ENCODE results near the gene ANLN. TPM values are rescaled to one million over a fixed set of nuclear protein-coding genes. Genes with fewer than 3 reads are reported as not detected.

ANLN gene, protein sequence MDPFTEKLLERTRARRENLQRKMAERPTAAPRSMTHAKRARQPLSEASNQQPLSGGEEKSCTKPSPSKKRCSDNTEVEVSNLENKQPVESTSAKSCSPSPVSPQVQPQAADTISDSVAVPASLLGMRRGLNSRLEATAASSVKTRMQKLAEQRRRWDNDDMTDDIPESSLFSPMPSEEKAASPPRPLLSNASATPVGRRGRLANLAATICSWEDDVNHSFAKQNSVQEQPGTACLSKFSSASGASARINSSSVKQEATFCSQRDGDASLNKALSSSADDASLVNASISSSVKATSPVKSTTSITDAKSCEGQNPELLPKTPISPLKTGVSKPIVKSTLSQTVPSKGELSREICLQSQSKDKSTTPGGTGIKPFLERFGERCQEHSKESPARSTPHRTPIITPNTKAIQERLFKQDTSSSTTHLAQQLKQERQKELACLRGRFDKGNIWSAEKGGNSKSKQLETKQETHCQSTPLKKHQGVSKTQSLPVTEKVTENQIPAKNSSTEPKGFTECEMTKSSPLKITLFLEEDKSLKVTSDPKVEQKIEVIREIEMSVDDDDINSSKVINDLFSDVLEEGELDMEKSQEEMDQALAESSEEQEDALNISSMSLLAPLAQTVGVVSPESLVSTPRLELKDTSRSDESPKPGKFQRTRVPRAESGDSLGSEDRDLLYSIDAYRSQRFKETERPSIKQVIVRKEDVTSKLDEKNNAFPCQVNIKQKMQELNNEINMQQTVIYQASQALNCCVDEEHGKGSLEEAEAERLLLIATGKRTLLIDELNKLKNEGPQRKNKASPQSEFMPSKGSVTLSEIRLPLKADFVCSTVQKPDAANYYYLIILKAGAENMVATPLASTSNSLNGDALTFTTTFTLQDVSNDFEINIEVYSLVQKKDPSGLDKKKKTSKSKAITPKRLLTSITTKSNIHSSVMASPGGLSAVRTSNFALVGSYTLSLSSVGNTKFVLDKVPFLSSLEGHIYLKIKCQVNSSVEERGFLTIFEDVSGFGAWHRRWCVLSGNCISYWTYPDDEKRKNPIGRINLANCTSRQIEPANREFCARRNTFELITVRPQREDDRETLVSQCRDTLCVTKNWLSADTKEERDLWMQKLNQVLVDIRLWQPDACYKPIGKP
- total RNA-seq, result 1 to 10 TPM; 1.4 to 4.1 (median 3.5) TPM
- polyA plus RNA-seq, result 0.77 TPM
- long read RNA-seq, donor 1, partial matches to known transcripts, result 1 of 1 reads
- long read RNA-seq, donor 1, other reads (novel, unspliced or antisense), result 0 of 1 reads
- long read RNA-seq, donor 2, result 0 reads
- long read RNA-seq, donor 3, result 0 reads
- long read RNA-seq, donor 4, result 0 reads

DNA sequence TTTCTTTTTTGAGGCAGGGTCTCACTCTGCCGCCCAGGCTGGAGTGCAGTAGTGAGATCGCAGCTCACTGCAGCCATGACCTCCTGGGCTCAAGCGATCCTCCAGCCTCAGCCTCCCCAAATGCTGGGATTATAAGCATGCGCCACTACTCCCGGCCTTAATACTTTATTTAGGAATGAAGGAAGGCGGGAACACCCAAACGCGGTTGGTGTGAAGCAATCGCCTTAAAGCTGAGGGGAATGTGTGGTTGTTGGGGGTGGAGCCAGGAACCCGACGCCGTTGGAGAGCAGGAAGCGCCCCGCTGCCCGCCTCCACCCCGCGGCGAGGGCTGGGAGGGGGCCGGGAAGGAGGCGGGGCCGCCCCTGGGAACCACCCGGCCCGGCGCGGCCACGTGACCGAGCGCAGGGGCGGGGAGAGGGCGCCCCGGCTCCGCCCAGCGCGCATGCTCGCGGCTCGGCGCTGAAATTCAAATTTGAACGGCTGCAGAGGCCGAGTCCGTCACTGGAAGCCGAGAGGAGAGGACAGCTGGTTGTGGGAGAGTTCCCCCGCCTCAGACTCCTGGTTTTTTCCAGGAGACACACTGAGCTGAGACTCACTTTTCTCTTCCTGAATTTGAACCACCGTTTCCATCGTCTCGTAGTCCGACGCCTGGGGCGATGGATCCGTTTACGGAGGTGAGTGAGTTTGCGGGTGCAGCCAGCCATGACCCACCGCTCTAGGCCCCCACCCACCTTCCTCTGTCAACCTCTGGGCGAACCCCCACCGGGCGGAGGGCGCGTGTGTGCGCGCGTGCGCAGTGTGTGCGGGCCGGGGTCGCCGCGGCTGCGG is at the start of gene ANLN:
TSS of gene ANLN (plus strand) at position 492 of the 828 bp plus-strand sequence. CDS start at position 657, 165 bp downstream.
- peak; percentile 95 to 97 (median 97) for DNase-seq
- intact Hi-C loops (cut with DNase I), result no loop called here
- H3K4me1 ChIP-seq (ENCODE audit: control insufficient read depth, insufficient read depth, low read length), result no peaks in the 10 kb centered on the region
- 4% methylated on average over 68 of the region's 68 CpGs for WGBS
- no peaks in the 10 kb centered on the region for H3K9me3 ChIP-seq (ENCODE audit: control insufficient read depth, low read length)
- peak within 1 kb of the TSS; percentile 67 for H3K4me3 ChIP-seq (ENCODE audit: low read length)
- peak within 1 kb of the TSS; percentile 85 for H3K27ac ChIP-seq (ENCODE audit: low read length)
- no peaks in the 10 kb centered on the region for H3K27me3 ChIP-seq (ENCODE audit: control insufficient read depth, insufficient read depth)
- peak; percentile 100 for ATAC-seq

DNA sequence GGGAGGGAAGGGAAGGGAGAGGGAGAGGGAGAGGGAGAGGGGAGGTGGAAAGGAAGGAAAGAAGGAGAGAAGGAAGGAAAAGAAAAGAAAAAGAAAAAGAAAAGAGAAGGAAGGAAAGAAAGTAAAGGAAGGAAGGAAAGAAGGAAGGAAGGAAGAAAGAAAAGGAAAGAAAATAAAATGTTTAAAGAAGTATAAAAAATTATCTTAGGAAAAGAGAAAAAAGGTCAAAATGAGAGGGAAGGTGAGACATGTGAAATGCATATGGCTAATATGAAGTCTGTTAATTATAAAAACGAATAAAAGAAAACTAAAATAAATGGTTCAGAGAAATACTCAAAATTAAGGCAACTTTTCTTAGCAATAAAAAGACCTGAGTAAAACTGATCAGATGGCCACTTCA is 46.1 kb upstream of the ANLN start:
- Histone ChIP-seq H3K27ac (ENCODE audit: low read length) (no peak overlapping the region), H3K9me3 (ENCODE audit: control insufficient read depth, low read length) (no peaks in the 10 kb centered on the region), H3K4me1 (ENCODE audit: control insufficient read depth, insufficient read depth, low read length) (no peaks in the 10 kb centered on the region), H3K4me3 (ENCODE audit: low read length) (no peak overlapping the region), H3K27me3 (ENCODE audit: control insufficient read depth, insufficient read depth) (no peaks in the 10 kb centered on the region)
- ATAC-seq (no peak), DNase-seq (no peak)
- 92% methylated on average over 1 of the region's 1 CpG for WGBS
- intact Hi-C loops (cut with DNase I), result no loop called here

DNA sequence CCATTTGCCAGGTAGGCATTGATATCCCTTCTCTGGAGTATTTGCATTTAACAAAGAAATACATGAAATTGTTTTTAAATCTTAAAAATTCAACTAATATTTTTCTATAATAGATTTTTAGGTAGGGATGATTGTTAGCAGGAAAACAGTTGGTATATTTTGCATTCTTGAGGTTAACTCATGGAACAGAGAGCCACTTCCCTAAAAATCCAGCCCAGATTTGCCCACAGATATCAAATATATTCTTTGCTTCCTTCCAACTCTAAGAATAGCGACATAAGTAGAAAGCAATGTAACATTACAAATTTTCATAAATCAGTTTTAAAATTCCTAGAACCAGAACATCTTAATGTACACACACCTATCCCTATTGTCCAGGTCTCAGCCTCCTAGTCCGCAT is 45.0 kb upstream of the ANLN start:
- H3K9me3 ChIP-seq (ENCODE audit: control insufficient read depth, low read length), result no peaks in the 10 kb centered on the region
- no peak overlapping the region for H3K4me3 ChIP-seq (ENCODE audit: low read length)
- intact Hi-C loops (cut with DNase I), result no loop called here
- H3K27me3 ChIP-seq (ENCODE audit: control insufficient read depth, insufficient read depth), result no peaks in the 10 kb centered on the region
- H3K4me1 ChIP-seq (ENCODE audit: control insufficient read depth, insufficient read depth, low read length), result no peaks in the 10 kb centered on the region
- DNase-seq (no peak), ATAC-seq (no peak)
- 77% methylated on average over 2 of the region's 2 CpGs for WGBS
- no peak overlapping the region for H3K27ac ChIP-seq (ENCODE audit: low read length)

DNA sequence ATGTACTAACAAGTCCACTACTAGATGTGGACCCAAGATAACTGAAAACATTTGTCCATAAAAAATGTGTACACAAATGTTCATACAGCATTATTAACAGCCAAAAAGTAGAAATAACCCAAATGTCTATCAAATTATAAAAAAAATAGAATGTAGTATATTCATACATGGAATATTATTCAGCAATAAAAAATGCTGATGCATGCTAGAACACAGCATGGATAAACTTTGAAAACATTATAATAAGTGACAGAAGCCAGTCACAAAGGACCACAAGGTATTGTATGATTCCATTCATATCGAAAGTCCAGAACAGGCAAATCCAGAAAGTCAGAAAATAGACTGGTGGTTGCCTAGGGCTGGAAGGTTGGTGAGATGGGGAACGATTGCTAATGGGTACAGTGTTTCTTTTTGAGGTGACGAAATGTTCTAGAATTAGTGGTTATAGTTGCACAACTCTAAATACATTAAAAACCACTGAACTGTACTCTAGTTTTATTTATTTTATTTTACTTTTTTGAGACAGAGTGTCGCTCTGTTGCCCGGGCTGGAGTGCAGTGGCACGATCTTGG is 43.3 kb upstream of the ANLN start:
- no peak for ATAC-seq
- Histone ChIP-seq H3K4me1 (ENCODE audit: control insufficient read depth, insufficient read depth, low read length) (no peaks in the 10 kb centered on the region), H3K4me3 (ENCODE audit: low read length) (no peak overlapping the region), H3K27me3 (ENCODE audit: control insufficient read depth, insufficient read depth) (no peaks in the 10 kb centered on the region), H3K27ac (ENCODE audit: low read length) (no peak overlapping the region), H3K9me3 (ENCODE audit: control insufficient read depth, low read length) (no peaks in the 10 kb centered on the region)
- intact Hi-C loops (cut with DNase I), result no loop called here
- DNase-seq, result no peak
- WGBS, result 87% methylated on average over 6 of the region's 6 CpGs

DNA sequence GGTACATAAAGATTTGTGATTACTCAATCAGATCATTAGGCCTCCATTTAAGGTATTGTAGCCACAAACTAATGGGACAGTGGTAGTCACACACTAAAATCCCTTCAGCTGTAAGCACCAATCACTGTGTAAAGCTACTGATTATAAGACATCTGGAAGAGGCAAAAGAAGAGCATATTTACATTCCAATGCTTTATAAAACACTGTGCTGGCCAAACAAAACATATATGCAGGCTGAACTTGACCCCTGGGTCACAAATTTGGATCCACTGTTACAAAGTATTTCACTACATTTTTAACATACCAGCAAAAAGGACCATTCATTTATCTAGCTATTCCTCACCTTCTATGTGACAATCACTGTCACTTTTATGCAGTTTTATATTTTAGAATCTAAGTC is 41.4 kb upstream of the ANLN start:
- no peak for DNase-seq
- H3K27me3 ChIP-seq (ENCODE audit: control insufficient read depth, insufficient read depth), result no peaks in the 10 kb centered on the region
- no peak for ATAC-seq
- H3K4me3 ChIP-seq (ENCODE audit: low read length), result no peak overlapping the region
- H3K9me3 ChIP-seq (ENCODE audit: control insufficient read depth, low read length), result no peaks in the 10 kb centered on the region
- H3K27ac ChIP-seq (ENCODE audit: low read length), result no peak overlapping the region
- no peaks in the 10 kb centered on the region for H3K4me1 ChIP-seq (ENCODE audit: control insufficient read depth, insufficient read depth, low read length)
- intact Hi-C loops (cut with DNase I), result no loop called here

DNA sequence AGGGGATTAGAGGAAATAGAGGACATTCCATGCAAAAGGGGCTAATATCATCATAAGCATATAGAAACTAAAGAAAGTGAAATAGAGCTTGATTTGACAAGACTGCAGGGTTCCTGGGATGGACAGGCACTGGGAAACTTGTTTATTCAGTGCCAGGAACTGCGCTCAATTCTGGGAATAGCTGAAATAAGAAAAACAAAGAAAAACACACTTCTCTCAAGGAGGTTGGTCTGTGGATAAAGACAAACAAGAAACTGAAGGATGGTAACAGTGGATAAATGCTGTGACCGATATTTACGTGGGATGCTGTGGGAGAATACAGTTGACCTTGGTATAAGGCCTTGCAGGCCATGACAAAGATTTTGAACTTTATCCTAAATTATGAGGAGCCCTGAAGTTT is 40.9 kb upstream of the ANLN start:
- no peaks in the 10 kb centered on the region for H3K4me1 ChIP-seq (ENCODE audit: control insufficient read depth, insufficient read depth, low read length)
- H3K4me3 ChIP-seq (ENCODE audit: low read length), result no peak overlapping the region
- ATAC-seq, result no peak
- intact Hi-C loops (cut with DNase I), result no loop called here
- 92% methylated on average over 3 of the region's 3 CpGs for WGBS
- no peak for DNase-seq
- H3K27me3 ChIP-seq (ENCODE audit: control insufficient read depth, insufficient read depth), result no peaks in the 10 kb centered on the region
- H3K27ac ChIP-seq (ENCODE audit: low read length), result no peak overlapping the region
- H3K9me3 ChIP-seq (ENCODE audit: control insufficient read depth, low read length), result no peaks in the 10 kb centered on the region

DNA sequence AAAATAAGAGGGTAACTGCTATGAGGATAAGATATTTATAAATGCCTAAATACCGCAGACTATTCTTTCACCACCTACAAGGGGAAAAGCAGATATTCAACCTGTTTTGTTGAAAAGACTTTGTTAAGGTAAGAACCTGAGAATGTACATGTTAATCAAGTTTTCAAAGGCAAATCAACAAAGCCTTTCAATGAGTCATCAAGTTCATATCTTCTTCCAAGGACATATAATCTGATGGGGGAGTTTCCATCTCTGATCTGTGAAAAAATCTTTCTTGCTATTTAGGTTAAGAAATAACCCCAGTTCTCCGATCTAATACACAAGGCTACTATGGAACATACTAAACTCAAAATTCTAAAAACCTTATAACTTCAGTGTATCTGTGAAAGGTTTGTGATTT is 40.0 kb upstream of the ANLN start:
- intact Hi-C loops (cut with DNase I), result no loop called here
- no peaks in the 10 kb centered on the region for H3K4me1 ChIP-seq (ENCODE audit: control insufficient read depth, insufficient read depth, low read length)
- H3K4me3 ChIP-seq (ENCODE audit: low read length), result no peak overlapping the region
- DNase-seq (no peak), ATAC-seq (no peak)
- H3K27ac ChIP-seq (ENCODE audit: low read length), result no peak overlapping the region
- H3K27me3 ChIP-seq (ENCODE audit: control insufficient read depth, insufficient read depth), result no peaks in the 10 kb centered on the region
- 91% methylated on average over 2 of the region's 2 CpGs for WGBS
- no peaks in the 10 kb centered on the region for H3K9me3 ChIP-seq (ENCODE audit: control insufficient read depth, low read length)

DNA sequence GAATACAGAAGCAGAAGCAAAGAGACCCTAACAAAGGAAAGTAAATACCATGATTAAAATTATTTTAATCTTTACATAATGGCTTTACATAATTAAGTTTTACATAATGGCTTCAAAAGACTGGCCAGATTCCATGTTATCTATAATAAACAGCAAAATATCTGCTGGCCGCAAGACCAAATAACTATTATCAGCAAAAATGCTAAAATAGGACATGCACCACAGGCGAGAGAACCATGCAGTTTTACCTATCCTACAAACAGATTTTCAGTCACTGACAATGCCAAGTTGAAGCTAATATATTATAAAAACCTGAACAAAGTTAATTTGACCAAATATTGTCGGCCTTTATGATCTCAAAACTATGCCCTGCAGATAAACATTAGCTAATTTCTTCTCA is 34.2 kb upstream of the ANLN start:
- ATAC-seq, result no peak
- WGBS, result 57% methylated on average over 3 of the region's 3 CpGs
- DNase-seq, result no peak
- H3K27ac ChIP-seq (ENCODE audit: low read length), result no peak overlapping the region
- no peaks in the 10 kb centered on the region for H3K4me1 ChIP-seq (ENCODE audit: control insufficient read depth, insufficient read depth, low read length)
- H3K4me3 ChIP-seq (ENCODE audit: low read length), result no peak overlapping the region
- no peaks in the 10 kb centered on the region for H3K27me3 ChIP-seq (ENCODE audit: control insufficient read depth, insufficient read depth)
- H3K9me3 ChIP-seq (ENCODE audit: control insufficient read depth, low read length), result no peaks in the 10 kb centered on the region
- intact Hi-C loops (cut with DNase I), result no loop called here

DNA sequence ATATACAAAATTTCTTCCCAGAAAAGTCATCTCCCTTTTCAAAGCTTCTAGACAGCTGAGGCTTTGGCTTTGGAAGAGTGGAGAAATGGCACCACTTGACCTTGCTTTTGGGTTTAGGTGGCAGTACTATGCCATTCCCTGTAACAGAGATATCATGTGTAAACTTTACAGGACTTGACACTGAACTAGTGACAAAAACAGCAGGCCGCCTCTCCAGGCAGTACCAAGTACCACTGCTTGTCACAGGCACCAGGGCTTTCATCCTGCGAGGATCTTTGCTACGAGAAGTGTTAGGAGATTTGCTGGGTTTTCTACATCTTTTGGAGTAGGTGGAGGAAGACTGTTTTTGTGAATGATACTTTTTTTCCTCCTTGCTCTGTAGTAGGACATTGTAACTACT is 32.6 kb upstream of the ANLN start:
- Histone ChIP-seq H3K9me3 (ENCODE audit: control insufficient read depth, low read length) (no peaks in the 10 kb centered on the region), H3K27ac (ENCODE audit: low read length) (no peak overlapping the region), H3K4me3 (ENCODE audit: low read length) (no peak overlapping the region), H3K4me1 (ENCODE audit: control insufficient read depth, insufficient read depth, low read length) (no peaks in the 10 kb centered on the region), H3K27me3 (ENCODE audit: control insufficient read depth, insufficient read depth) (no peaks in the 10 kb centered on the region)
- WGBS, result 62% methylated on average over 3 of the region's 3 CpGs
- ATAC-seq (peak in 1 of 2 donors; percentile 50), DNase-seq (no peak)
- intact Hi-C loops (cut with DNase I), result no loop called here

DNA sequence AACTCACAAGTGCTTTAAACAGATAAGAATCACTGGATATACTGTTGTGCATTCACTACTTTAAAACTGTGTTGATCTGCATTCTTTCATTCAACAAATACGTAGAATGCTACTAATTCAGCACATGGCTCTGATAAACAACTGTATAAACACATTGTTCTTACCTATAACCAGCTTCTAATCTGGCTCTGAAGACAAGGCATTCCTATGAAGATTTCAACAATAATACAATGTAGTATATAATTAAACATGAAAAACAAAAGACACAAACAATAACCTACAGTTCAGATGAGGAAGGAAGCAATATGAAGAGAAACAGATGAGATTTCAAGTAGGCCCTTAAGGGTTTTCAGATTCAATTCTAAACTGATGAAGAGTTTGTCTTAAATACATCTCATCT is 31.1 kb upstream of the ANLN start:
- H3K27ac ChIP-seq (ENCODE audit: low read length), result no peak overlapping the region
- no peaks in the 10 kb centered on the region for H3K4me1 ChIP-seq (ENCODE audit: control insufficient read depth, insufficient read depth, low read length)
- H3K9me3 ChIP-seq (ENCODE audit: control insufficient read depth, low read length), result no peaks in the 10 kb centered on the region
- ATAC-seq, result no peak
- WGBS, result 78% methylated on average over 1 of the region's 1 CpG
- no peak for DNase-seq
- H3K4me3 ChIP-seq (ENCODE audit: low read length), result no peak overlapping the region
- H3K27me3 ChIP-seq (ENCODE audit: control insufficient read depth, insufficient read depth), result no peaks in the 10 kb centered on the region
- intact Hi-C loops (cut with DNase I), result no loop called here
